Astrocyte of the cerebellum (primary cell): Measurements from ENCODE around the gene MRM3.

Experiments
- DNase-seq: peaks from one replicate; pipeline ENCODE4 v3.0.0-alpha.2; 2011; ENCODE audit warnings: low read depth
- H3K4me3 ChIP-seq: 2 replicates; pipeline ENCODE4 v1.5.1; 2011; ENCODE audit warnings: mild to moderate bottlenecking, low read depth, low read length, moderate library complexity
- CTCF ChIP-seq: IDR thresholded peaks from 2 replicates; pipeline ENCODE4 v1.5.1; 2012; ENCODE audit warnings: low read length, low read depth, moderate library complexity, mild to moderate bottlenecking; ENCODE audit errors: missing control alignments
- in situ Hi-C: cut with HindIII; loops from 2 replicates; pipeline ENCODE4 v1.10.0; 2017; ENCODE audit warnings: low sequenced_read_pairs

MRM3 gene

GRCh38 chr17:811051-811784 lies 29.1 kb downstream of the MRM3 start:
- no peak overlapping the region for H3K4me3 ChIP-seq
- no peak for DNase-seq
- no peak for TF ChIP-seq CTCF
- in situ Hi-C loops: no loop called here

- TF ChIP-seq CTCF: no peak
- in situ Hi-C loops: no loop called here
- no peak for DNase-seq
- no peak overlapping the region for H3K4me3 ChIP-seq
Measured at GRCh38 chr17:812638-813204, 30.6 kb downstream of the MRM3 start.

GRCh38 chr17:814371-814770 lies 32.2 kb downstream of the MRM3 start:
- H3K4me3 ChIP-seq: no peak overlapping the region
- in situ Hi-C loops: no loop called here
- DNase-seq: no peak
- no peak for TF ChIP-seq CTCF

GRCh38 chr17:819251-819650 lies 37.1 kb downstream of the MRM3 start:
- no peak overlapping the region for H3K4me3 ChIP-seq
- in situ Hi-C loops: no loop called here
- TF ChIP-seq CTCF: no peak
- DNase-seq: no peak

GRCh38 chr17:823501-823902 lies 41.3 kb downstream of the MRM3 start:
- DNase-seq: no peak
- in situ Hi-C loops: no loop called here
- H3K4me3 ChIP-seq: no peak overlapping the region
- no peak for TF ChIP-seq CTCF

- no peak overlapping the region for H3K4me3 ChIP-seq
- TF ChIP-seq CTCF: no peak
- in situ Hi-C loops: no loop called here
- DNase-seq: no peak
Measured at GRCh38 chr17:824378-824777, 42.2 kb downstream of the MRM3 start.
